GM12892 (cell line): Measurements from ENCODE around the gene RFX8.

Experiments used
- POLR2A ChIP-seq: IDR thresholded peaks from 2 replicates; pipeline ENCODE4 v1.6.1; 2011; ENCODE audit warnings: low read depth, low read length, control low read depth
- POLR2AphosphoS5 ChIP-seq: IDR thresholded peaks from 2 replicates; pipeline ENCODE4 v1.6.1; 2011; ENCODE audit warnings: low read depth, low read length, control low read depth

DNA sequence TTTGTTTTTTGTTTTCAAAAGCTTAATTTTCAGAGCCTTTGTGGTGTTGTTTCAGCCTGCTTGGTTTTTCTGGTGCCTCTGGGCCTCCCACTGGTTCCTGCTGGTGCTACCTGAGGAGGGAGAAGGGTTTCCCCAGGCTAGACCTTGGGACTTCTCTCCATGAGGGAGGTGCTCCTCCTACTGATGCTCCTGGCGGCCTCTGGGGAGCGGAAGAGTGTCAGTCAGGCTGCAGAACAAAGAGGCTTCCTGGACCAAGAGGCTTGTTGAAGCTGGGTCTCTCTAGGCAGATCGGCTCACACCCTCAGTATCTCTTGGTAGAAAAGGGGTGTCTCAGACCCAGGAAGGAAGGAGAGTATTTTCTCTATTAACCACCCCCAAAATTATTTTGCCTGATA lies 32.2 kb downstream of the RFX8 start:
- TF ChIP-seq POLR2A (no peak), POLR2AphosphoS5 (no peak)
